GM18511 (cell line): Measurements from ENCODE around the gene WEE1.

Source experiments
- ATAC-seq: cut with Tn5 transposase; IDR thresholded peaks from one replicate; pipeline ENCODE4 v1.9.1; 2021; ENCODE audit warnings: mild to moderate bottlenecking, moderate library complexity; ENCODE audit not compliant: unreplicated experiment

Gene WEE1

GRCh38 chr11:9565822-9566560 is 7.5 kb upstream of the WEE1 start:
- peak; percentile 96 for ATAC-seq

GRCh38 chr11:9566561-9567063 is 6.9 kb upstream of the WEE1 start:
- no peak for ATAC-seq

GRCh38 chr11:9567401-9567800 is 6.1 kb upstream of the WEE1 start:
- no peak for ATAC-seq

GRCh38 chr11:9568161-9568853 is 5.2 kb upstream of the WEE1 start:
- ATAC-seq: no peak

GRCh38 chr11:9568854-9569587 is 4.4 kb upstream of the WEE1 start:
- no peak for ATAC-seq

- no peak for ATAC-seq
Observed at GRCh38 chr11:9569588-9570164, 3.8 kb upstream of the WEE1 start.

- no peak for ATAC-seq
Observed at GRCh38 chr11:9570313-9571025, 3.0 kb upstream of the WEE1 start.

GRCh38 chr11:9571071-9571762 is 2.3 kb upstream of the WEE1 start:
- ATAC-seq: no peak

- no peak for ATAC-seq
Observed at GRCh38 chr11:9571763-9572115, 1.7 kb upstream of the WEE1 start.

- ATAC-seq: peak; percentile 31
Observed at GRCh38 chr11:9573775-9574621, 528 bp downstream of the WEE1 start.

- ATAC-seq: no peak
Observed at GRCh38 chr11:9574622-9575259, 1.3 kb downstream of the WEE1 start.

GRCh38 chr11:9575260-9576240 is 2.1 kb downstream of the WEE1 start:
- ATAC-seq: no peak

- ATAC-seq: no peak
Observed at GRCh38 chr11:9576701-9577381, 3.4 kb downstream of the WEE1 start.

GRCh38 chr11:9577556-9577955 is 4.1 kb downstream of the WEE1 start:
- ATAC-seq: no peak

GRCh38 chr11:9580894-9581293 is 7.4 kb downstream of the WEE1 start:
- no peak for ATAC-seq

- no peak for ATAC-seq
Observed at GRCh38 chr11:9581556-9582161, 8.2 kb downstream of the WEE1 start.

- ATAC-seq: no peak
Observed at GRCh38 chr11:9590717-9591116, 17.2 kb downstream of the WEE1 start.
